ENCODE results near the gene RYR3.
"Not testable (repeated sequence)": the region's sequence is repeated elsewhere in the genome, so short reads cannot be mapped to it uniquely, and the experiment has no call there.

Gene RYR3

GRCh38 chr15:33788906-33789540 lies 478.3 kb downstream of the RYR3 start:
- DNase-seq, result no peak

- DNase-seq, result no peak
These were observed 483.7 kb downstream of the RYR3 start for GRCh38 chr15:33794453-33794852.

- no peak for DNase-seq
These were observed 484.3 kb downstream of the RYR3 start for GRCh38 chr15:33795070-33795469.

- no peak for DNase-seq
These were observed 486.9 kb downstream of the RYR3 start for GRCh38 chr15:33797651-33798050.

GRCh38 chr15:33801954-33802353 lies 491.2 kb downstream of the RYR3 start:
- DNase-seq, result no peak

- no peak for DNase-seq
These were observed 496.9 kb downstream of the RYR3 start for GRCh38 chr15:33807665-33808064.

GRCh38 chr15:33808720-33809457 lies 498.1 kb downstream of the RYR3 start:
- DNase-seq, result no peak

GRCh38 chr15:33810073-33810595 lies 499.4 kb downstream of the RYR3 start:
- DNase-seq, result no peak

GRCh38 chr15:33810806-33811205 lies 500.0 kb downstream of the RYR3 start:
- no peak for DNase-seq

GRCh38 chr15:33813891-33814290 lies 503.1 kb downstream of the RYR3 start:
- DNase-seq, result no peak

- not testable (repeated sequence) for DNase-seq
These were observed 508.7 kb downstream of the RYR3 start for GRCh38 chr15:33819499-33819898.

GRCh38 chr15:33822479-33822878 lies 511.7 kb downstream of the RYR3 start:
- no peak for DNase-seq

- no peak for DNase-seq
These were observed 512.4 kb downstream of the RYR3 start for GRCh38 chr15:33823119-33823518.

- no peak for DNase-seq
These were observed 514.7 kb downstream of the RYR3 start for GRCh38 chr15:33825453-33825852.

GRCh38 chr15:33826201-33826600 lies 515.4 kb downstream of the RYR3 start:
- DNase-seq, result no peak

GRCh38 chr15:33830351-33830750 lies 519.6 kb downstream of the RYR3 start:
- DNase-seq, result no peak

- no peak for DNase-seq
These were observed 520.9 kb downstream of the RYR3 start for GRCh38 chr15:33831646-33832045.

GRCh38 chr15:33834892-33835743 lies 524.4 kb downstream of the RYR3 start:
- DNase-seq, result no peak

- DNase-seq, result no peak
These were observed 526.5 kb downstream of the RYR3 start for GRCh38 chr15:33837294-33837693.

GRCh38 chr15:33839540-33839939 lies 528.8 kb downstream of the RYR3 start:
- no peak for DNase-seq

- no peak for DNase-seq
These were observed 529.8 kb downstream of the RYR3 start for GRCh38 chr15:33840615-33841014.

GRCh38 chr15:33844186-33844585 lies 533.4 kb downstream of the RYR3 start:
- DNase-seq, result no peak

- no peak for DNase-seq
These were observed 533.8 kb downstream of the RYR3 start for GRCh38 chr15:33844597-33844996.

- no peak for DNase-seq
These were observed 535.4 kb downstream of the RYR3 start for GRCh38 chr15:33846142-33846541.

Data from Kasumi-1 (cell line).